ENCODE measurements around the gene TMEM178B.

- TF ChIP-seq CTCF (IDR thresholded peaks at IDR 0.05 in 4 of 5, conservative IDR thresholded peaks at IDR 0.05 in 1 of 5): no peak
- TF ChIP-seq POLR2A (IDR thresholded peaks at IDR 0.05): no peak
Measured at GRCh38 chr7:141242568-141242967, 168.7 kb downstream of the TMEM178B start.
